Measurements from ENCODE around the gene RAB11B. TPM values are rescaled to one million over a fixed set of nuclear protein-coding genes. Genes with fewer than 3 reads are reported as not detected.
"Not testable (repeated sequence)": the region's sequence is repeated elsewhere in the genome, so short reads cannot be mapped to it uniquely, and the experiment has no call there.

RAB11B gene
- total RNA-seq, 1 donor from 2014 or later: 75.1 TPM

DNA sequence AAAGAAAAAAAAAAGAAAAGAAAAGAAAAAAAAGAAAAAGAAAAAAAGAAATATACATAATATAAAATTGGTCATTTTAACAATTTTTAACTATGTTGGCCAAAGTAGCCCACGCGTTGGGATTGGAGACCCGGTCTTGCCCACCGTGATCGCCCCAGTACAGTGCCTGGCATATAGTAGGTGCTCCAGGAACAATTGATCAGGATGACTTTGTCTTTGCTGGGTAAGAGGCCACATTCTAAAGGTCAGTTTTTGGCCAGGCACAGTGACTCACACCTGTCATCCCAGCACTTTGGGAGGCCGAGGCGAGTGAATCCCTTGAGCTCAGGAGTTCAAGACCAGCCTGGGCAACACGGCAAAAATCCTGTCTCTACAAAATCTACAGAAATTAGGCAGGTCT lies 30.0 kb upstream of the RAB11B start:
- intact Hi-C loops (cut with micrococcal nuclease): no loop called here

GRCh38 chr19:8361921-8362793 lies 28.0 kb upstream of the RAB11B start:
- intact Hi-C loops (cut with micrococcal nuclease): no loop called here
- H3K27me3 Mint-ChIP-seq (ENCODE audit: insufficient read depth): peaks cover 24% of the 10 kb centered on the region
- H3K36me3 Mint-ChIP-seq (ENCODE audit: low read depth): no peaks in the 10 kb centered on the region
- H3K9me3 Mint-ChIP-seq: no peaks in the 10 kb centered on the region
- peak overlapping the region; percentile 19 for H3K4me3 Mint-ChIP-seq
- H3K4me1 Mint-ChIP-seq (ENCODE audit: low read depth): peaks cover 9% of the 10 kb centered on the region
- no peak overlapping the region for H3K27ac Mint-ChIP-seq
- DNase-seq (ENCODE audit: low spot score): no peak

More for the DNA sequence above, 30.0 kb upstream of the RAB11B start:
- no peak for DNase-seq (ENCODE audit: low spot score)
- no peak overlapping the region for H3K4me3 Mint-ChIP-seq
- peaks cover 18% of the 10 kb centered on the region for H3K4me1 Mint-ChIP-seq (ENCODE audit: low read depth)
- H3K36me3 Mint-ChIP-seq (ENCODE audit: low read depth): no peaks in the 10 kb centered on the region
- no peak overlapping the region for H3K27ac Mint-ChIP-seq
- peaks cover 13% of the 10 kb centered on the region for H3K27me3 Mint-ChIP-seq (ENCODE audit: insufficient read depth)
- H3K9me3 Mint-ChIP-seq: no peaks in the 10 kb centered on the region

DNA sequence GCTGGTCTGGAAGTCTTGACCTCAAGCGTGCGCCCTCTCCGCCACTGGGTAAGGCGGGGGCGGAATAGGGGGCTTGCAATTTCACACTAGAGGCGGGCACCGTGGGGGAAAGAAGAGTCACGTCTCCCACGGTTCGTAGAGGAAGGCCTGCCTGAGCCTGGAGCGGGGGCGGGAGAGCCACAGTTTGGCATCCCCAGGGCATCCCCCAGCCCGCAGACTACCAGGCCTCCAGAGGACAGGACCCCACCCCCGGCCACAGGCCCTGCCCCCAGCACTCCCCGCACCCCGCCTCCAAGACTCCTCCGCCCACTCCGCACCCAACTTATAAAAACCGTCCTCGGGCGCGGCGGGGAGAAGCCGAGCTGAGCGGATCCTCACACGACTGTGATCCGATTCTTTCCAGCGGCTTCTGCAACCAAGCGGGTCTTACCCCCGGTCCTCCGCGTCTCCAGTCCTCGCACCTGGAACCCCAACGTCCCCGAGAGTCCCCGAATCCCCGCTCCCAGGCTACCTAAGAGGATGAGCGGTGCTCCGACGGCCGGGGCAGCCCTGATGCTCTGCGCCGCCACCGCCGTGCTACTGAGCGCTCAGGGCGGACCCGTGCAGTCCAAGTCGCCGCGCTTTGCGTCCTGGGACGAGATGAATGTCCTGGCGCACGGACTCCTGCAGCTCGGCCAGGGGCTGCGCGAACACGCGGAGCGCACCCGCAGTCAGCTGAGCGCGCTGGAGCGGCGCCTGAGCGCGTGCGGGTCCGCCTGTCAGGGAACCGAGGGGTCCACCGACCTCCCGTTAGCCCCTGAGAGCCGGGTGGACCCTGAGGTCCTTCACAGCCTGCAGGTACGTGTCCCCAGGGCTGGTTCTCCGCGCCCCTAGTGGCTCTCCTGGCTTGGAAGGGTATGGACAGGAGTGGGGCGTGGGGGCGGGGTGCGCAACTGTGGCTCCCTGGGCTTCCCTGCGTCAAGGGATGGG lies 26.1 kb upstream of the RAB11B start, which contains the start of gene ANGPTL4:
ANGPTL4 (plus strand) TSS at position 353 of the 969 bp plus-strand sequence; CDS start at position 520, 167 bp downstream.
- peak; percentile 59 for DNase-seq (ENCODE audit: low spot score)
- Mint-ChIP-seq H3K4me3 (peak within 1 kb of the TSS; percentile 86), H3K27me3 (ENCODE audit: insufficient read depth) (peaks cover 30% of the 10 kb centered on the region), H3K36me3 (ENCODE audit: low read depth) (no peaks in the 10 kb centered on the region), H3K27ac (peak within 1 kb of the TSS; percentile 86), H3K9me3 (no peaks in the 10 kb centered on the region), H3K4me1 (ENCODE audit: low read depth) (peaks cover 16% of the 10 kb centered on the region)
- intact Hi-C loops (cut with micrococcal nuclease): loop anchor here (1.0 kb wide), 1 partner anchor 26 kb away; the partner anchor contains the start of gene RAB11B

DNA sequence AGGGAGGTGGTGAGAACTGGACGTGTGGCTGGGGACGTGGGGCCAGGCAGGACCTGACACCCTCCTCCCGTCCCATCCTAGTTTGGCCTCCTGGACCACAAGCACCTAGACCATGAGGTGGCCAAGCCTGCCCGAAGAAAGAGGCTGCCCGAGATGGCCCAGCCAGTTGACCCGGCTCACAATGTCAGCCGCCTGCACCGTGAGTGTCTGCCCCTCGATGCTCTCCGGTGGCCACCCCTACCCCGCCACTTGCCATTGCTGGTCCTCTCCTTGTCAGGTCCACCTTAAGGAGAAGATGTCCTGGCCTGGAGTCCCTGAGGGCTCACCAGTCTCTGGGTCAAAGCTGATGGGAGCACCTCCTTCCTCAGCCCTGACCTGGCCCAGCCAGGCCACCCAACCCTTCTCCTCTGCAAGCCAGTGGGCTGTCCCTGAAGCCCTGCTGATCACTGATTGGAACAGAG lies 24.0 kb upstream of the RAB11B start:
- no peaks in the 10 kb centered on the region for H3K36me3 Mint-ChIP-seq (ENCODE audit: low read depth)
- DNase-seq (ENCODE audit: low spot score): no peak
- peaks cover 16% of the 10 kb centered on the region for H3K4me1 Mint-ChIP-seq (ENCODE audit: low read depth)
- no peak overlapping the region for H3K27ac Mint-ChIP-seq
- H3K27me3 Mint-ChIP-seq (ENCODE audit: insufficient read depth): peaks cover 30% of the 10 kb centered on the region
- H3K9me3 Mint-ChIP-seq: no peaks in the 10 kb centered on the region
- H3K4me3 Mint-ChIP-seq: no peak overlapping the region
- intact Hi-C loops (cut with micrococcal nuclease): no loop called here

GRCh38 chr19:8366961-8367326 lies 23.2 kb upstream of the RAB11B start:
- H3K27me3 Mint-ChIP-seq (ENCODE audit: insufficient read depth): peaks cover 30% of the 10 kb centered on the region

DNA sequence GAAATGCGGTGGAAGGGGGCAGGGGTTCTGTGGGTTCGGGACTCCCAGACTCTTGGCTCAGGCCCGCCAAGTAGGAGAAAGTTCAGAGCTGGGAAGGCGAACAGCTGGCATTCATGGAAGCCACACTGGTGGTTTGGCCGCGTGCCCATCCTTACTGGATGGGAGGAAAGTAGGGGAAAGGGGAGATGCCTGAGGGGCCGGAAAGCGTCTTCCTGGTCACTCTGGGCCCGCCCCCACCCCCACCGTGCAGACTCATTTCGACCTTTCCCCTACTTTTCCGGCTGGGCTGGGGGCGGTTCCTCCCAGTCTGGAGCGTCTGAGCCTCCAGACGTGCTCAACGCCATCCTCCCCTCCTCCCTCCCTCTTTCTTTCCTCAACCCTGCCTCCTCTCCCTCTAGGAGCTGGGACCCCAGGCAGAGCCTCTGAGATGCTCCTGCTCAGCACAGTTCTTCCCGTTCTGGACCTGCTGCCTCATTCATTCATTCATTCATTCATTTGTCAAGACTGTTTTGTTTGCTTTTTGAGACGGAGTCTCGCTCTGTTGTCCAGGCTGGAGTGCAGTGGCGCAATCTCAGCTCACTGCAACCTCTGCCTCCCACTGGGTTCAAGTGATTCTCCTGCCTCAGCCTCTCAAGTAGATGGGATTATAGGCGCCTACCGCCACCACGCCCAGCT lies 22.7 kb upstream of the RAB11B start:
- Mint-ChIP-seq H3K4me1 (ENCODE audit: low read depth) (peaks cover 16% of the 10 kb centered on the region), H3K9me3 (no peaks in the 10 kb centered on the region), H3K4me3 (no peak overlapping the region), H3K36me3 (ENCODE audit: low read depth) (no peaks in the 10 kb centered on the region), H3K27me3 (ENCODE audit: insufficient read depth) (peaks cover 27% of the 10 kb centered on the region), H3K27ac (peak overlapping the region; percentile 52)
- no peak for DNase-seq (ENCODE audit: low spot score)
- intact Hi-C loops (cut with micrococcal nuclease): no loop called here

More at GRCh38 chr19:8366961-8367326, 23.2 kb upstream of the RAB11B start:
- no peaks in the 10 kb centered on the region for H3K36me3 Mint-ChIP-seq (ENCODE audit: low read depth)
- peak overlapping the region; percentile 52 for H3K27ac Mint-ChIP-seq
- intact Hi-C loops (cut with micrococcal nuclease): no loop called here
- H3K4me1 Mint-ChIP-seq (ENCODE audit: low read depth): peaks cover 16% of the 10 kb centered on the region
- H3K4me3 Mint-ChIP-seq: no peak overlapping the region
- DNase-seq (ENCODE audit: low spot score): no peak
- no peaks in the 10 kb centered on the region for H3K9me3 Mint-ChIP-seq

DNA sequence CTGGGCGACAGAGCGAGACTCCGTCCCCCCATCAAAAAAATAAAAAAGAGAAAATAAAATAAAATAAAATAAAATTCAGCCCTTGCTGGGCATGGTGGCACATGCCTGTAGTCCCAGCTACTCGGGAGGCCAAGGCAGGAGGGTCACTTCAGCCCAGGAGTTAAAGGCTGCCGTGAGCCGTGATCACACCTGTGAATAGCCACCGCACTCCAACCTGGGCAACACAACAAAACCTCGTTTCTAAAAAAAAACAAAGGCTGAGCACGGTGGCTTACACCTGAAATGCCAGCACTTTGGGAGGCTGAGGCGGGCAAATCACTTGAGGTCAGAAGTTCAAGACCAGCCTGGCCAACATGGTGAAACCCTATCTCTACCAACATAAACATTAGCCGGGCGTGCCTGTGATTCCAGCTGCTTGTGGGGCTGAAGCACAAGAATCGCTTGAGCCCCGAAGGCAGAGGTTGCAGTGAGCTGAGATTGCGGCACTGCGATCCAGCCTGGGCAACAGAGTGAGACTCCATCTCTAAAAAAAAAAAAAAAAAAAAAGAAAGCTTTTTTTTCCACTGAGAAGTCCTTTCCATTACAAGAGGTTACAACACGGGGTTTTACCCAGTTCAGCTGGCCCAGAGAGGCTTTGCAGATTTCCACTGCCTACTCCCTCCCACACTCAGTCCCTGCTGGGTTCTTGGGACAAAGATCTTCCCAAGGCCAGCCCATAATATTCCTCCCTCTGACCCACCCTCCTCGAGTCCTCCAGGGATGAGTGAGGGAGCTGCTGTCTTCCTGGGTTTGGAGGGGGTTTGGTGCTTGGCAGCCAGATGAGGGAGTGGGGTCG lies 19.8 kb upstream of the RAB11B start:
- no peak for DNase-seq (ENCODE audit: low spot score)
- Mint-ChIP-seq H3K4me3 (no peak overlapping the region), H3K4me1 (ENCODE audit: low read depth) (peaks cover 6% of the 10 kb centered on the region), H3K27me3 (ENCODE audit: insufficient read depth) (peaks cover 19% of the 10 kb centered on the region), H3K36me3 (ENCODE audit: low read depth) (no peaks in the 10 kb centered on the region), H3K9me3 (no peaks in the 10 kb centered on the region), H3K27ac (no peak overlapping the region)
- intact Hi-C loops (cut with micrococcal nuclease): no loop called here

DNA sequence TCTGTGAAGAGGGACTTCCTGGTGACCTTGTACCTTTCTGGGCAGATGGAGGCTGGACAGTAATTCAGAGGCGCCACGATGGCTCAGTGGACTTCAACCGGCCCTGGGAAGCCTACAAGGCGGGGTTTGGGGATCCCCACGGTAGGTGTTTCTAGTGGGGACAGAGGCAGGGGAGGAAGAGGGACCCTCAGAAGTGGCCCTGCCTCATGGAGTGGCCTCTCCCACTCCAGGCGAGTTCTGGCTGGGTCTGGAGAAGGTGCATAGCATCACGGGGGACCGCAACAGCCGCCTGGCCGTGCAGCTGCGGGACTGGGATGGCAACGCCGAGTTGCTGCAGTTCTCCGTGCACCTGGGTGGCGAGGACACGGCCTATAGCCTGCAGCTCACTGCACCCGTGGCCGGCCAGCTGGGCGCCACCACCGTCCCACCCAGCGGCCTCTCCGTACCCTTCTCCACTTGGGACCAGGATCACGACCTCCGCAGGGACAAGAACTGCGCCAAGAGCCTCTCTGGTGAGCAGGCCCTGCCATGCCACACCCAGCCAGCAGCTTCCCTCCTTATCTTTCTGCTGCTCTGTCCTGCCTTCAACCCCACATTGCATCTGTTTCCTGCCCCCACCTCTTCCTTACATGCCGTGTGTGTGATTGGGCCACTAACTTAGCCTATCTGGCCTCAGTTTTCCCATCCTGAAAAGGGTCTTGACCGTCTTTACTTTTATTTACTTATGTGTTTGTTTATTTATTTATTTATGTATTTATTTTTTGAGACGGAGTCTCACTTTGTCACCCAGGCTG lies 19.0 kb upstream of the RAB11B start:
- Mint-ChIP-seq H3K9me3 (no peaks in the 10 kb centered on the region), H3K27me3 (ENCODE audit: insufficient read depth) (peaks cover 10% of the 10 kb centered on the region), H3K4me3 (no peak overlapping the region), H3K27ac (peak overlapping the region; percentile 68), H3K36me3 (ENCODE audit: low read depth) (no peaks in the 10 kb centered on the region), H3K4me1 (ENCODE audit: low read depth) (peaks cover 6% of the 10 kb centered on the region)
- no peak for DNase-seq (ENCODE audit: low spot score)
- intact Hi-C loops (cut with micrococcal nuclease): no loop called here

DNA sequence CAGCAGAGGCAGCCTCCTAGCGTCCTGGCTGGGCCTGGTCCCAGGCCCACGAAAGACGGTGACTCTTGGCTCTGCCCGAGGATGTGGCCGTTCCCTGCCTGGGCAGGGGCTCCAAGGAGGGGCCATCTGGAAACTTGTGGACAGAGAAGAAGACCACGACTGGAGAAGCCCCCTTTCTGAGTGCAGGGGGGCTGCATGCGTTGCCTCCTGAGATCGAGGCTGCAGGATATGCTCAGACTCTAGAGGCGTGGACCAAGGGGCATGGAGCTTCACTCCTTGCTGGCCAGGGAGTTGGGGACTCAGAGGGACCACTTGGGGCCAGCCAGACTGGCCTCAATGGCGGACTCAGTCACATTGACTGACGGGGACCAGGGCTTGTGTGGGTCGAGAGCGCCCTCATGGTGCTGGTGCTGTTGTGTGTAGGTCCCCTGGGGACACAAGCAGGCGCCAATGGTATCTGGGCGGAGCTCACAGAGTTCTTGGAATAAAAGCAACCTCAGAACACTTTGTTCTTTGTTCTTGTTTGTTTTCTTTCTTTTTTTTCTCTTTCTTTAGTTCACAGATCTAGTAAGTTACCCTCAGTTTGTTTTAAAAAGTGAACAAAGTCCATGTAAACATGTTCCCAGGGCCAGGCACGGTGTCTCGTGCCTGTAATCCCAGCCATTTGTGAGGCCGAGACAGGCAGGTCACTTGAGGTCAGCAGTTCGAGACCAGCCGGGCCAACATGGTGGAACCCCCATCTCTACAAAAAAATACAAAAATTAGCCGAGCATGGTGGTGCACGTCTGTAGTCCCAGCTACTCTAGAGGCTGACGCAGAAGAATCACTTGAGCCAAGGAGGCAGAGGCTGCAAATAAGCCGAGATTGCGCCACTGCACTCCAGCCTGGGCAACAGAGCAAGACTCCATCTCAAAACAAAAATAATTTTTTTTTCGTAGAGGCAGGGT lies 16.0 kb upstream of the RAB11B start:
- Mint-ChIP-seq H3K9me3 (no peaks in the 10 kb centered on the region), H3K27ac (no peak overlapping the region), H3K36me3 (ENCODE audit: low read depth) (no peaks in the 10 kb centered on the region), H3K27me3 (ENCODE audit: insufficient read depth) (no peaks in the 10 kb centered on the region), H3K4me3 (no peak overlapping the region), H3K4me1 (ENCODE audit: low read depth) (peaks cover 12% of the 10 kb centered on the region)
- intact Hi-C loops (cut with micrococcal nuclease): no loop called here
- no peak for DNase-seq (ENCODE audit: low spot score)

DNA sequence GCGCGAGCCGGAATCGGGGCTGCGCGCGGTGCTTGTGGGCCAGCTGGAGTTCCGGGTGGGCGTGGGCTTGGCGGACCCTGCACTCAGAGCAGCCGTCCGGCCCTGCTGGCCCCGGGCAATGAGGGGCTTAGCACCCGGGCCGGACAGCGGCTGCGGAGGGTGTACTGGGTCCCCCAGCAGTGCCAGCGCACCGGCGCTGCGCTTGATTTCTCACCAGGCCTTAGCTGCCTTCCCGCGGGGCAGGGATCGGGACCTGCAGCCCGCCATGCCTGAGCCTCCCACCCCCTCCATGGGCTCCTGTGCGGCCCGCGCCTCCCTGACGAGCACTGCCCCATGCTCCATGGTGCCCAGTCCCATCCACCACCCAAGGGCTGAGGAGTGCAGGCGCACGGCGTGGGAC lies 14.4 kb upstream of the RAB11B start:
- intact Hi-C loops (cut with micrococcal nuclease); H3K27me3 Mint-ChIP-seq (ENCODE audit: insufficient read depth); H3K9me3 Mint-ChIP-seq; H3K4me3 Mint-ChIP-seq; H3K36me3 Mint-ChIP-seq (ENCODE audit: low read depth); H3K27ac Mint-ChIP-seq; DNase-seq (ENCODE audit: low spot score): not testable (repeated sequence)
- peaks cover 12% of the 10 kb centered on the region for H3K4me1 Mint-ChIP-seq (ENCODE audit: low read depth)

Data from activated T-helper 1 cell treated with anti-CD3 and anti-CD28 coated beads, Interleukin-12 subunit alpha, Interleukin-12 subunit beta, Interleukin-2, Interleukin-4 antibody, amounts not matched to agents 30 ng/mL and 10 ng/mL and 1 ng/mL, durations not matched to agents 14 hours and 24 hours and 36 hours (primary cell).